ENCODE data around the gene PABPN1. TPM values are rescaled to one million over a fixed set of nuclear protein-coding genes. Genes with fewer than 3 reads are reported as not detected.
A peak's percentile ranks its signal among the peaks of the same experiment; 100 is the strongest.

The PABPN1 gene
- total RNA-seq, 2 donors from 2014 or later: 26.0 to 36.1 TPM

DNA sequence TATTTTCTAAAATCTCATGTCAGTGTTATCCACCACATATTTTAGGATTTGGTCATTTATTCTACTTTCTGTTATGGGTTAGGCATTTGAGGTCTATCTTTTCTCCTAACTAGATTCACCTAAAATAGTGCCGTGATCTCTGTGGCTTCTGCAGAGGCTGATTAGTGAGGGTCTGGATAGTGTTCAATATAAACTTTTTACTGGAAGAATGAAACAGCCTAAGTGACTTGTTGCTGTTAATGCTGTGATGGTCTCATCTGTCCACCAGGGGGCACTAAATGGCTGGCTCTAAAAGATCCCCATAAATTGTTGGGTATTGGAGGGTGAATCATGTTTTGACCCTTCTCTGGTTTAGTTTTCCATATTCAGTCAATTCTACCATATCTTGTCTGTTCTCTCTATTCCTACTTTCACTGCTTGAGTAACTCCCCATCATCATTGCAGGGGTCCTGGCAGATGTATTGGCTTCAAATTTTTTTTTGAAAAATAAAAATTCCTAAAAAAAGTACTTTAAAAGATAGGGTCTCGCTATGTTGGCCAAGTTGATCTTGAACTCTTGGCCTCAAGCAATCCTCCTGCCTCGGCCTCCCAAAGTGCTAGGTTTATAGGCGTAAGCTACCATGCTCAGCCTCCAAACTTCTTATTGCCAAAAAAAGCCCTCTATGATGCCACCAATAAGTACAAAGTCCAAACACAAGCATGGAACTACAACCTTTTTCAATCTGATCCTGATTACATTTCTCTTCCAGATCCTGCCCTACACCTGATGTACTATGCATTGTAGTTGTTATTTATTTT lies 6.9 kb downstream of the PABPN1 start:
- peak; percentile 82 for DNase-seq (ENCODE audit: low spot score)
- Histone ChIP-seq H3K27me3 (no peaks in the 10 kb centered on the region), H3K4me1 (peaks cover 0 to 14% of the 10 kb centered on the region in 2 donors), H3K27ac (no peak overlapping the region), H3K36me3 (peaks cover 28% of the 10 kb centered on the region), H3K9me3 (no peaks in the 10 kb centered on the region), H3K4me3 (no peak overlapping the region)
- peak; percentile 65 to 91 for TF ChIP-seq CTCF (IDR thresholded peaks at IDR 0.05)

- no peaks in the 10 kb centered on the region for H3K27me3 ChIP-seq
- no peak for TF ChIP-seq CTCF (IDR thresholded peaks at IDR 0.05)
- peak; percentile 28 for DNase-seq (ENCODE audit: low spot score)
- no peak overlapping the region for H3K4me3 ChIP-seq
- no peaks in the 10 kb centered on the region for H3K36me3 ChIP-seq
- no peaks in the 10 kb centered on the region for H3K4me1 ChIP-seq
- no peaks in the 10 kb centered on the region for H3K9me3 ChIP-seq
- H3K27ac ChIP-seq: no peak overlapping the region
Observed at GRCh38 chr14:23335623-23336022, 14.4 kb downstream of the PABPN1 start.

DNA sequence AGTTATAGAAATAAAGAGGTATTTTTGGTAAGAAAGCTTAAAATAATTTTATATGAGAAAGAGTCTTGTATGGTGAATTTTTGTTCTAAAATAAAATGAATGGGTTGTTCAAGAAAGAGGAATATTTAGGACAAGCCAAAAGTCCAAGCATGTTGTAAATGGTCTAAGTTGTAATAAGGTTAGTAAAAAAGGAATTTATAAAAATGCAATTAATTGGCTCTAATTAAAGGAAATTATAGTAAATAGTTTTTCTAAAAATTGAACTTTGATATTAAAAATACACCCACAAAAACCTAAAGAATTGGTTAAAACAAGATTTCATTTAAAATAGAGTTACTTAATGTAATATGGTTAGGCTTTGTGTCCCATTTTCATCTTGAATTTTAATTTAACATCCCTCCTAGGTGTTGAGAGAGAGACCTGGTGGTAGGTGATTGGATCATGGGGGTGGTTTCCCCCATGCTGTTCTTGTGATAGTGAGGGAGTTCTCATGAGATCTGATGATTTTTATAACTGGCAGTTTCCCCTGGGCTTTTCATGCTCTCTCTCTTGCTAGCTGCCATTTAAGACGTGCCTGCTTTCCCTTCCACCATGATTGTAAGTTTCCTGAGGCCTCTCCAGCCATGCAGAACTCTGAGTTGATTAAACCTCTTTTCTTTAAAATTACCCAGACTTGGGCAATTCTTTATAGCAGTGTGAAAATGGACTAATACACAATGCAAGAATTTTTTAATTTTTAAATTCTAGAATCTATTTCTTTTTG lies 18.4 kb downstream of the PABPN1 start:
- Histone ChIP-seq H3K27me3 (no peaks in the 10 kb centered on the region), H3K4me1 (no peaks in the 10 kb centered on the region), H3K27ac (no peak overlapping the region), H3K36me3 (no peaks in the 10 kb centered on the region), H3K9me3 (no peaks in the 10 kb centered on the region), H3K4me3 (no peak overlapping the region)
- DNase-seq (ENCODE audit: low spot score): peak; percentile 5
- no peak for TF ChIP-seq CTCF (IDR thresholded peaks at IDR 0.05)

DNA sequence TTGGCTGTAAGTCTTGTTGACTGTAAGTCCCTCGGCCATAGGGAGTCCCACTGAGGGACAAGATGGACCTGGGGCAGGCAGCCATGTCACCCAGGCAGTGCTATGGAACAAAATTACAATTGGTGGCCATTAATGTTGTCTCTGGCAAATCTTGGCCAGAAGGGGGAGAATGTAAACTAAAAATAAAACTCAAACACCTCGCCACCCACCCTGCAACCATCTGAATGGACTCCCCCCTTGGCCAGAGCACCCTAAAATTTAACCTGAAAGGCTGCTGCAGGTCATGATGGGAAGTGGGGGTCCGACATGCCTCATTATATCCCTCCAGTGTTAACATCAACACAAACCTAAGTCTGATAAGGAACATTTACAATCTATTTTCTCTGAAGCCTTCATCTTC lies 23.2 kb downstream of the PABPN1 start:
- TF ChIP-seq CTCF (IDR thresholded peaks at IDR 0.05): no peak
- peaks cover 0 to 9% of the 10 kb centered on the region in 2 donors for H3K4me1 ChIP-seq
- H3K36me3 ChIP-seq: no peaks in the 10 kb centered on the region
- no peak overlapping the region for H3K4me3 ChIP-seq
- DNase-seq (ENCODE audit: low spot score): no peak
- no peak overlapping the region for H3K27ac ChIP-seq
- no peaks in the 10 kb centered on the region for H3K9me3 ChIP-seq
- no peaks in the 10 kb centered on the region for H3K27me3 ChIP-seq

- H3K27me3 ChIP-seq: no peaks in the 10 kb centered on the region
Observed at GRCh38 chr14:23345987-23346692, 24.9 kb downstream of the PABPN1 start.

More at GRCh38 chr14:23345987-23346692, 24.9 kb downstream of the PABPN1 start:
- Histone ChIP-seq H3K4me3 (no peak overlapping the region), H3K9me3 (no peaks in the 10 kb centered on the region), H3K36me3 (no peaks in the 10 kb centered on the region), H3K27ac (peak overlapping the region in 1 of 2 donors; percentile 64), H3K4me1 (peaks cover 0 to 9% of the 10 kb centered on the region in 2 donors)
- no peak for DNase-seq (ENCODE audit: low spot score)
- TF ChIP-seq CTCF (IDR thresholded peaks at IDR 0.05): no peak

Measured in right atrium auricular region (tissue), 2 donors.